Liver (tissue), 9 donors: Measurements from ENCODE around the gene SNF8. TPM values are rescaled to one million over a fixed set of nuclear protein-coding genes. Genes with fewer than 3 reads are reported as not detected.

Experiments used
- DNase-seq: peaks from one replicate; pipeline ENCODE4 v3.0.0-alpha.2; 2017; ENCODE audit warnings: low spot score
- H3K27ac ChIP-seq, 2 donors: one replicate each; pipeline ENCODE4 v1.7.0; 2013; ENCODE audit warnings: inconsistent platforms in 2 of 2, low read length in 2 of 2, control low read depth in 1 of 2, low read depth in 1 of 2, mild to moderate bottlenecking in 1 of 2
- H3K27me3 ChIP-seq, 4 donors: one replicate each; pipeline versions ENCODE4 v1.6.1 to v1.7.0; 2013; ENCODE audit warnings: low read length in 3 of 4, inconsistent platforms in 1 of 4, mild to moderate bottlenecking in 1 of 4, moderate library complexity in 1 of 4; ENCODE audit not compliant: control insufficient read depth in 4 of 4, insufficient read depth in 4 of 4
- H3K36me3 ChIP-seq, 4 donors: one replicate each; pipeline versions ENCODE4 v1.6.1 to v1.7.0; 2013; ENCODE audit warnings: low read length in 3 of 4, mild to moderate bottlenecking in 3 of 4, low read depth in 1 of 4, moderate library complexity in 1 of 4; ENCODE audit not compliant: control insufficient read depth in 4 of 4, insufficient read depth in 3 of 4
- H3K4me1 ChIP-seq, 4 donors: one replicate each; pipeline versions ENCODE4 v1.6.1 to v1.7.0; 2013; ENCODE audit warnings: low read length in 3 of 4, mild to moderate bottlenecking in 3 of 4, moderate library complexity in 1 of 4; ENCODE audit not compliant: control insufficient read depth in 4 of 4, insufficient read depth in 4 of 4
- H3K4me3 ChIP-seq, 3 donors: one replicate each; pipeline versions ENCODE4 v1.6.1 to v1.7.0; 2013; ENCODE audit warnings: low read length in 3 of 3, control low read depth in 1 of 3, low read depth in 1 of 3, mild to moderate bottlenecking in 1 of 3
- H3K9ac ChIP-seq, 2 donors: one replicate each; pipeline ENCODE4 v1.7.0; 2013; ENCODE audit warnings: low read length in 2 of 2, mild to moderate bottlenecking in 2 of 2, moderate library complexity in 2 of 2, control low read depth in 1 of 2, low read depth in 1 of 2
- H3K9me3 ChIP-seq, 4 donors: one replicate each; pipeline versions ENCODE4 v1.6.1 to v1.7.0; 2013; ENCODE audit warnings: low read length in 3 of 4; ENCODE audit not compliant: control insufficient read depth in 4 of 4
- EGR1 ChIP-seq, 2 donors: IDR thresholded peaks; 2 replicates each; pipeline ENCODE4 v1.6.1; 2016 to 2018; ENCODE audit warnings: antibody characterized with exemption in 2 of 2, low read depth in 2 of 2
- FOXA1 ChIP-seq: IDR thresholded peaks from 2 replicates; pipeline ENCODE4 v1.6.1; 2016; ENCODE audit warnings: antibody characterized with exemption
- FOXA2 ChIP-seq: IDR thresholded peaks from 2 replicates; pipeline ENCODE4 v1.6.1; 2016; ENCODE audit warnings: antibody characterized with exemption
- GABPA ChIP-seq, 2 donors: IDR thresholded peaks in 1 of 2; conservative IDR thresholded peaks in 1 of 2; 2 replicates each; pipeline ENCODE4 v1.6.1; 2016; ENCODE audit warnings: antibody characterized with exemption in 2 of 2, mild to moderate bottlenecking in 1 of 2, moderate library complexity in 1 of 2
- HNF4A ChIP-seq, 2 donors: conservative IDR thresholded peaks; 2 replicates each; pipeline ENCODE4 v1.6.1; 2016; ENCODE audit warnings: antibody characterized with exemption in 2 of 2, mild to moderate bottlenecking in 2 of 2
- HNF4G ChIP-seq: IDR thresholded peaks from 2 replicates; pipeline ENCODE4 v1.6.1; 2016; ENCODE audit warnings: antibody characterized with exemption
- JUND ChIP-seq, 2 donors: IDR thresholded peaks; 2 replicates each; pipeline ENCODE4 v1.6.1; 2016; ENCODE audit warnings: antibody characterized with exemption in 2 of 2
- NR2F2 ChIP-seq: IDR thresholded peaks from 2 replicates; pipeline ENCODE4 v1.6.1; 2016; ENCODE audit warnings: antibody characterized with exemption
- RAD21 ChIP-seq, 2 donors: IDR thresholded peaks; 2 replicates each; pipeline ENCODE4 v1.6.1; 2016; ENCODE audit warnings: antibody characterized with exemption in 2 of 2, mild to moderate bottlenecking in 2 of 2
- RXRA ChIP-seq, 2 donors: IDR thresholded peaks; 2 replicates each; pipeline ENCODE4 v1.6.1; 2017 to 2018; ENCODE audit warnings: antibody characterized with exemption in 2 of 2, mild to moderate bottlenecking in 1 of 2
- SP1 ChIP-seq: IDR thresholded peaks from 2 replicates; pipeline ENCODE4 v1.6.1; 2018; ENCODE audit warnings: antibody characterized with exemption, mild to moderate bottlenecking
- TAF1 ChIP-seq: conservative IDR thresholded peaks from 2 replicates; pipeline ENCODE4 v1.6.1; 2016; ENCODE audit warnings: antibody characterized with exemption, mild to moderate bottlenecking
- YY1 ChIP-seq: IDR thresholded peaks from 2 replicates; pipeline ENCODE4 v1.6.1; 2016; ENCODE audit warnings: antibody characterized with exemption, mild to moderate bottlenecking
- WGBS: extraction: QIAGEN DNeasy Blood & Tissue Kit; methylation state at CpG from one replicate; pipeline ENCODE4 v1.1.7; 2013; 5-methylcytosine and 5-hydroxymethylcytosine counted together
- polyA plus RNA-seq, 2 donors: library from polyadenylated mRNA; stranded (reverse) in 1 of 2; unstranded in 1 of 2; fragments of 200-250 nt in 1 of 2; fragments of >200 nt in 1 of 2; fragmentation: Nextera tagmentation in 1 of 2; extraction: Ambion mirVana in 1 of 2; gene quantifications; one replicate each; pipeline versions ENCODE4 v1.2.1 to v1.2.3, GENCODE V29; 2013 to 2015
- total RNA-seq, 2 donors: library from RNA; depleted of rRNA; stranded (reverse); fragments of >200 nt; gene quantifications; one replicate each; pipeline ENCODE4 v1.2.3, GENCODE V29; 2014
- TF ChIP-seq, protein P1 (sequence below): IDR thresholded peaks from 2 replicates; pipeline ENCODE4 v1.6.1; 2016; ENCODE audit warnings: antibody characterized with exemption
- TF ChIP-seq, protein P2 (sequence below): IDR thresholded peaks from 2 replicates; pipeline ENCODE4 v1.6.1; 2016; ENCODE audit warnings: antibody characterized with exemption
- TF ChIP-seq, protein P3 (sequence below): IDR thresholded peaks from 2 replicates; pipeline ENCODE4 v1.6.1; 2016; ENCODE audit warnings: antibody characterized with exemption
- TF ChIP-seq, protein P4 (sequence below): fragments of 150-350 bp; IDR thresholded peaks from 2 replicates; pipeline ENCODE4 v1.5.1; 2017; ENCODE audit warnings: improper control_type of control experiment, low read depth, low read length; ENCODE audit not compliant: missing input control
- TF ChIP-seq, protein P5 (sequence below): IDR thresholded peaks from 2 replicates; pipeline ENCODE4 v1.6.1; 2016; ENCODE audit warnings: antibody characterized with exemption, mild to moderate bottlenecking
- donor health status: healthy.
- donor health status: healthy.
- donor health status: healthy.
- donor health status: healthy.
- donor health status: healthy.

SNF8 gene
- total and polyA plus RNA-seq, 4 donors = 40.5 to 78.2 (median 60.8) TPM

GRCh38 chr17:48910370-48910769 is 34.3 kb downstream of the SNF8 start:
- no peaks in the 10 kb centered on the region for H3K9me3 ChIP-seq
- H3K4me1 ChIP-seq = peaks cover 4 to 26% (median 21%) of the 10 kb centered on the region in 4 donors
- no peak overlapping the region for H3K27ac ChIP-seq
- no peak for DNase-seq
- 84% methylated on average over 2 of the region's 2 CpGs for WGBS
- H3K27me3 ChIP-seq = no peaks in the 10 kb centered on the region
- no peak overlapping the region for H3K9ac ChIP-seq
- H3K4me3 ChIP-seq = no peak overlapping the region
- H3K36me3 ChIP-seq = peaks cover 0 to 16% (median 9%) of the 10 kb centered on the region in 4 donors
- TF ChIP-seq RXRA (IDR thresholded peaks at IDR 0.05) (no peak), TAF1 (no peak), GABPA (IDR thresholded peaks at IDR 0.05 in 1 of 2, conservative IDR thresholded peaks at IDR 0.05 in 1 of 2) (no peak), HNF4G (no peak), RAD21 (IDR thresholded peaks at IDR 0.05) (no peak), NR2F2 (no peak), EGR1 (IDR thresholded peaks at IDR 0.05; ENCODE audit: low read depth in 2 of 2) (no peak), YY1 (no peak), FOXA2 (no peak), SP1 (no peak), HNF4A (conservative IDR thresholded peaks at IDR 0.05) (no peak)
- TF ChIP-seq, protein P1, sequence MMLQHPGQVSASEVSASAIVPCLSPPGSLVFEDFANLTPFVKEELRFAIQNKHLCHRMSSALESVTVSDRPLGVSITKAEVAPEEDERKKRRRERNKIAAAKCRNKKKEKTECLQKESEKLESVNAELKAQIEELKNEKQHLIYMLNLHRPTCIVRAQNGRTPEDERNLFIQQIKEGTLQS = no peak
- TF ChIP-seq, protein P2, sequence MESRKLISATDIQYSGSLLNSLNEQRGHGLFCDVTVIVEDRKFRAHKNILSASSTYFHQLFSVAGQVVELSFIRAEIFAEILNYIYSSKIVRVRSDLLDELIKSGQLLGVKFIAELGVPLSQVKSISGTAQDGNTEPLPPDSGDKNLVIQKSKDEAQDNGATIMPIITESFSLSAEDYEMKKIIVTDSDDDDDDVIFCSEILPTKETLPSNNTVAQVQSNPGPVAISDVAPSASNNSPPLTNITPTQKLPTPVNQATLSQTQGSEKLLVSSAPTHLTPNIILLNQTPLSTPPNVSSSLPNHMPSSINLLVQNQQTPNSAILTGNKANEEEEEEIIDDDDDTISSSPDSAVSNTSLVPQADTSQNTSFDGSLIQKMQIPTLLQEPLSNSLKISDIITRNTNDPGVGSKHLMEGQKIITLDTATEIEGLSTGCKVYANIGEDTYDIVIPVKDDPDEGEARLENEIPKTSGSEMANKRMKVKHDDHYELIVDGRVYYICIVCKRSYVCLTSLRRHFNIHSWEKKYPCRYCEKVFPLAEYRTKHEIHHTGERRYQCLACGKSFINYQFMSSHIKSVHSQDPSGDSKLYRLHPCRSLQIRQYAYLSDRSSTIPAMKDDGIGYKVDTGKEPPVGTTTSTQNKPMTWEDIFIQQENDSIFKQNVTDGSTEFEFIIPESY = no peak
- TF ChIP-seq, protein P3, sequence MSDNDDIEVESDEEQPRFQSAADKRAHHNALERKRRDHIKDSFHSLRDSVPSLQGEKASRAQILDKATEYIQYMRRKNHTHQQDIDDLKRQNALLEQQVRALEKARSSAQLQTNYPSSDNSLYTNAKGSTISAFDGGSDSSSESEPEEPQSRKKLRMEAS = no peak

GRCh38 chr17:48909783-48910182 is 34.9 kb downstream of the SNF8 start:
- Histone ChIP-seq H3K36me3 (peaks cover 0 to 16% (median 8%) of the 10 kb centered on the region in 4 donors), H3K4me1 (peaks cover 4 to 24% (median 21%) of the 10 kb centered on the region in 4 donors), H3K9me3 (no peaks in the 10 kb centered on the region), H3K27ac (no peak overlapping the region), H3K4me3 (no peak overlapping the region), H3K27me3 (no peaks in the 10 kb centered on the region), H3K9ac (no peak overlapping the region)
- DNase-seq = no peak
- WGBS = 63% methylated on average over 4 of the region's 4 CpGs
- TF ChIP-seq, protein P3 = no peak
- TF ChIP-seq HNF4G = no peak
- no peak for TF ChIP-seq RXRA (IDR thresholded peaks at IDR 0.05)
- no peak for TF ChIP-seq RAD21 (IDR thresholded peaks at IDR 0.05)
- TF ChIP-seq, protein P4, sequence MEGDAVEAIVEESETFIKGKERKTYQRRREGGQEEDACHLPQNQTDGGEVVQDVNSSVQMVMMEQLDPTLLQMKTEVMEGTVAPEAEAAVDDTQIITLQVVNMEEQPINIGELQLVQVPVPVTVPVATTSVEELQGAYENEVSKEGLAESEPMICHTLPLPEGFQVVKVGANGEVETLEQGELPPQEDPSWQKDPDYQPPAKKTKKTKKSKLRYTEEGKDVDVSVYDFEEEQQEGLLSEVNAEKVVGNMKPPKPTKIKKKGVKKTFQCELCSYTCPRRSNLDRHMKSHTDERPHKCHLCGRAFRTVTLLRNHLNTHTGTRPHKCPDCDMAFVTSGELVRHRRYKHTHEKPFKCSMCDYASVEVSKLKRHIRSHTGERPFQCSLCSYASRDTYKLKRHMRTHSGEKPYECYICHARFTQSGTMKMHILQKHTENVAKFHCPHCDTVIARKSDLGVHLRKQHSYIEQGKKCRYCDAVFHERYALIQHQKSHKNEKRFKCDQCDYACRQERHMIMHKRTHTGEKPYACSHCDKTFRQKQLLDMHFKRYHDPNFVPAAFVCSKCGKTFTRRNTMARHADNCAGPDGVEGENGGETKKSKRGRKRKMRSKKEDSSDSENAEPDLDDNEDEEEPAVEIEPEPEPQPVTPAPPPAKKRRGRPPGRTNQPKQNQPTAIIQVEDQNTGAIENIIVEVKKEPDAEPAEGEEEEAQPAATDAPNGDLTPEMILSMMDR = no peak
- TF ChIP-seq GABPA (IDR thresholded peaks at IDR 0.05 in 1 of 2, conservative IDR thresholded peaks at IDR 0.05 in 1 of 2) = no peak
- TF ChIP-seq, protein P2 = no peak
- no peak for TF ChIP-seq SP1
- no peak for TF ChIP-seq NR2F2
- no peak for TF ChIP-seq TAF1
- TF ChIP-seq, protein P5, sequence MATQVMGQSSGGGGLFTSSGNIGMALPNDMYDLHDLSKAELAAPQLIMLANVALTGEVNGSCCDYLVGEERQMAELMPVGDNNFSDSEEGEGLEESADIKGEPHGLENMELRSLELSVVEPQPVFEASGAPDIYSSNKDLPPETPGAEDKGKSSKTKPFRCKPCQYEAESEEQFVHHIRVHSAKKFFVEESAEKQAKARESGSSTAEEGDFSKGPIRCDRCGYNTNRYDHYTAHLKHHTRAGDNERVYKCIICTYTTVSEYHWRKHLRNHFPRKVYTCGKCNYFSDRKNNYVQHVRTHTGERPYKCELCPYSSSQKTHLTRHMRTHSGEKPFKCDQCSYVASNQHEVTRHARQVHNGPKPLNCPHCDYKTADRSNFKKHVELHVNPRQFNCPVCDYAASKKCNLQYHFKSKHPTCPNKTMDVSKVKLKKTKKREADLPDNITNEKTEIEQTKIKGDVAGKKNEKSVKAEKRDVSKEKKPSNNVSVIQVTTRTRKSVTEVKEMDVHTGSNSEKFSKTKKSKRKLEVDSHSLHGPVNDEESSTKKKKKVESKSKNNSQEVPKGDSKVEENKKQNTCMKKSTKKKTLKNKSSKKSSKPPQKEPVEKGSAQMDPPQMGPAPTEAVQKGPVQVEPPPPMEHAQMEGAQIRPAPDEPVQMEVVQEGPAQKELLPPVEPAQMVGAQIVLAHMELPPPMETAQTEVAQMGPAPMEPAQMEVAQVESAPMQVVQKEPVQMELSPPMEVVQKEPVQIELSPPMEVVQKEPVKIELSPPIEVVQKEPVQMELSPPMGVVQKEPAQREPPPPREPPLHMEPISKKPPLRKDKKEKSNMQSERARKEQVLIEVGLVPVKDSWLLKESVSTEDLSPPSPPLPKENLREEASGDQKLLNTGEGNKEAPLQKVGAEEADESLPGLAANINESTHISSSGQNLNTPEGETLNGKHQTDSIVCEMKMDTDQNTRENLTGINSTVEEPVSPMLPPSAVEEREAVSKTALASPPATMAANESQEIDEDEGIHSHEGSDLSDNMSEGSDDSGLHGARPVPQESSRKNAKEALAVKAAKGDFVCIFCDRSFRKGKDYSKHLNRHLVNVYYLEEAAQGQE = no peak
- TF ChIP-seq EGR1 (IDR thresholded peaks at IDR 0.05; ENCODE audit: low read depth in 2 of 2) = no peak
- TF ChIP-seq FOXA1 = no peak
- TF ChIP-seq JUND (IDR thresholded peaks at IDR 0.05) = no peak
- TF ChIP-seq YY1 = no peak
- TF ChIP-seq, protein P1 = no peak
- no peak for TF ChIP-seq FOXA2
